GM12873 (cell line): ENCODE data around the gene PTPRN2.

ENCODE experiments used
- TF ChIP-seq, protein P1 (sequence below): IDR thresholded peaks from 2 replicates; pipeline ENCODE4 v1.5.1; 2012; ENCODE audit warnings: low read depth, mild to moderate bottlenecking, moderate library complexity, low read length, control low read depth; ENCODE audit not compliant: insufficient read depth; ENCODE audit errors: missing control alignments

Gene PTPRN2

DNA sequence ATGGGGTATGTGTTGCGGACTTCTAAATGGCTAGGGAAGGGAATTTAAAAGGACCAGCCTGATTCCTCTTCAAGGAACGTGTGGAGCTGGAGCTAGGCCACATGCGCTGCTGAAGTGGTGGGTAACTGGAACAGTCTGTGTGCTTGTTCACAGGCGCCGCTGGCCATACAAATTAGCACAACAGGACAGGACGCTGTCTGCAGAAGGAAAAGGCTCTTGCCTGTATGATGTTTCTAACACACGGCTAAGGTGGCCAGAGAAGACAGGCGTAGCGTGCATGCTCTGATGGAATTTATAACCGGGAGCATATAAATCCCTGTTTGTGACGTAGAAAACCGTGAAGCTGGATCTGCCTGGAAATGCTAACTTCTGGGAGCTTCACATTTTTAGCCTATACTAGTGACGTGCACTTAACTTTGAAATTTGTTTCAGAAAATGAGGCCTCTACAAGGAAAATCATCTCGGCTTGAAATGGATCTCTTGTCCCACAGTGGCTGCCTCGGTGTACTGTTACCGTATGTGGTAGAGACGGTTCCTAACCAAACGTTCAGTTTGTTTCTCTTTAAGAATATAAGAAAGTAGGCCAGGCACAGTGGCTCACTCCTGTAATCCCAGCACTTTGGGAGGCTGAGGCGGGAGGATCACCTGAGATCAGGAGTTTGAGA is 569.4 kb downstream of the PTPRN2 start:
- TF ChIP-seq, protein P1, sequence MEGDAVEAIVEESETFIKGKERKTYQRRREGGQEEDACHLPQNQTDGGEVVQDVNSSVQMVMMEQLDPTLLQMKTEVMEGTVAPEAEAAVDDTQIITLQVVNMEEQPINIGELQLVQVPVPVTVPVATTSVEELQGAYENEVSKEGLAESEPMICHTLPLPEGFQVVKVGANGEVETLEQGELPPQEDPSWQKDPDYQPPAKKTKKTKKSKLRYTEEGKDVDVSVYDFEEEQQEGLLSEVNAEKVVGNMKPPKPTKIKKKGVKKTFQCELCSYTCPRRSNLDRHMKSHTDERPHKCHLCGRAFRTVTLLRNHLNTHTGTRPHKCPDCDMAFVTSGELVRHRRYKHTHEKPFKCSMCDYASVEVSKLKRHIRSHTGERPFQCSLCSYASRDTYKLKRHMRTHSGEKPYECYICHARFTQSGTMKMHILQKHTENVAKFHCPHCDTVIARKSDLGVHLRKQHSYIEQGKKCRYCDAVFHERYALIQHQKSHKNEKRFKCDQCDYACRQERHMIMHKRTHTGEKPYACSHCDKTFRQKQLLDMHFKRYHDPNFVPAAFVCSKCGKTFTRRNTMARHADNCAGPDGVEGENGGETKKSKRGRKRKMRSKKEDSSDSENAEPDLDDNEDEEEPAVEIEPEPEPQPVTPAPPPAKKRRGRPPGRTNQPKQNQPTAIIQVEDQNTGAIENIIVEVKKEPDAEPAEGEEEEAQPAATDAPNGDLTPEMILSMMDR, result no peak

DNA sequence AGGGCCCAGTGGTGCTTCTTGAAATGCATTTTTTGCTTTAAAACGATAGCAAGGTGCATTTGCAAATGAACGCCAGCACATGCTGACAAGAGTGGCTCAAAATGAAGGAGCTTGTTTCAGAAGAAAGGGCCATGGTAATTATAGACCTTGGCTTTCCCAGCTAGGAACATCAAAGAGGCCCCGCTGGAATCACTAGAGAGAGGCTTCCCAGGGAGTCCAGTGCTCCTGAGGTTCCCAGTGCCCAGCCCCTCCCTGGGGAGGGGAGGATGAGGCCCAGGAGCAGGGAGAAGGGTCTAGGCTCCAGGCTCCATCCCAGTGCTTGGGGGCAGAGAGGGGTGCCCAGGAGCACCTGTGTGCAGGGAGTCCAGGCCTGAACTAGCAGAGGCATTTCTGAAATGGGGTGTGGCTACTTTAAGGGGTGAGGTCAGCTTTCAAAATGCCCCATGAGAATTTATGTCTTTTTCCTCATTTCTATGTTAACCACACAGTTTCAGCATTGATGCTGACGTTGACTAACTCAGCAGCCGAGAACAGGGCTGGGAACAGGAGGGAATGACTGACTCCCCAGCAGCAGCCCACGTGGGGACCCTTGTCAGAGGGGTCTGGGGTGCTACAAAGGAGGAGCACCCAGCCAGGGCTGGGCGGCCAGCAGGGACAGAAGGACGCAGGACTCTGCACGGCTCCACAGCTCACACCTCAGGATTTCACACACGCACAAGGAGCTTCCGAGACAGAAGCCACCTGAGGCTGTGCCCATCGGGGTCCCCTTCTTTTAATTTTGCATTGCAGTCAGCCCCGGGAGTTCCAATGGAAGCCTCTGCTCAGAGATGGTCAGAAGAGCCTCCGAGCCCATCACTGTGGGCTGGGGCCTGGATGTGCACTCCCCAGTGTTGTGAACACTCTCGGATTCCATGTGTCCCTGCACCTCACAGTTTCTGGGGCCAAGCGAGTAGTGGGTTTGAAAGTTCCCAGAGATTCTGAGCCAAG is 570.2 kb downstream of the PTPRN2 start:
- TF ChIP-seq, protein P1, result no peak

DNA sequence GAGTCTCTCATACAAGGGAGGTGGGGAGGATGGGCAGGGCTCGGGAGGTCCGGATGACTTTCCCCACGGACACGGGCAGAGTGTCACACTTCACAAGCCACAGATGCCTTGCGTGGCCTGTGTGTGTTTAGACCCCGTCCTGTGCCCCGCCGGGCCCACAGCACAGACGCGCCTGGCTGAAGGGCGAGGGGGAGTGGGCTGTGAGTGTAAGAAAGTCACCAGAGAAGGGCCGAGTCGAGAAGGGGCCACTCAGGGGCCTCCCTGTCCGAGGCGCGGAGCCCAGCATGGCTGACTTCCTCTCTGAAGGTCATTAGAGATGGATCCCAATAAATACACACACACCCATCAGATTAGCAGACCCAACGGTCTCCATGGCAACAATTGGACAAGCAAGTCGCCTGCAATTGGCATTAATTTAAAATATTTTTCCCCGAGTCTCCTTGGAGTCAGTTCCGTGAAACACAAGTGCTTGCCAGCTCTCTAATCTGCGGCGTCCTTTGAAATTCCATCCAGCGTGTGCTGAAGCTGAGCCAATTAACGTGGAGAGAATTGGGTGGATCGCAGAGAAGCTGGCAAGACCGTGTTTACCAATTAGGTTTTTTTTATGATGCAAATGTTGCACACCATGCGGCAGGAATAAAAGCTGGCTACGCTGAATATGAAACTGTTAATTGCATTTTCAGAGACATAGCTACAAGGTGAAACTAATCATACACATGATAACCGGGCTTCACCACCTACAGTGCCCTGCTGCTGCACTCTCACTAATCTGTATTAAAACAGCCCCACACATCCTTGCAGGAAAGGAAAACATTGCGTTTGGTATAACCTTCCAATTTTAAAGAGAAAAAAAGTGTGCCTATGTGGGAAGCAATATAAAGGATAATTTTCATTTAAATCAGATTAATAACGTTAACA is 571.2 kb downstream of the PTPRN2 start:
- TF ChIP-seq, protein P1, result no peak

DNA sequence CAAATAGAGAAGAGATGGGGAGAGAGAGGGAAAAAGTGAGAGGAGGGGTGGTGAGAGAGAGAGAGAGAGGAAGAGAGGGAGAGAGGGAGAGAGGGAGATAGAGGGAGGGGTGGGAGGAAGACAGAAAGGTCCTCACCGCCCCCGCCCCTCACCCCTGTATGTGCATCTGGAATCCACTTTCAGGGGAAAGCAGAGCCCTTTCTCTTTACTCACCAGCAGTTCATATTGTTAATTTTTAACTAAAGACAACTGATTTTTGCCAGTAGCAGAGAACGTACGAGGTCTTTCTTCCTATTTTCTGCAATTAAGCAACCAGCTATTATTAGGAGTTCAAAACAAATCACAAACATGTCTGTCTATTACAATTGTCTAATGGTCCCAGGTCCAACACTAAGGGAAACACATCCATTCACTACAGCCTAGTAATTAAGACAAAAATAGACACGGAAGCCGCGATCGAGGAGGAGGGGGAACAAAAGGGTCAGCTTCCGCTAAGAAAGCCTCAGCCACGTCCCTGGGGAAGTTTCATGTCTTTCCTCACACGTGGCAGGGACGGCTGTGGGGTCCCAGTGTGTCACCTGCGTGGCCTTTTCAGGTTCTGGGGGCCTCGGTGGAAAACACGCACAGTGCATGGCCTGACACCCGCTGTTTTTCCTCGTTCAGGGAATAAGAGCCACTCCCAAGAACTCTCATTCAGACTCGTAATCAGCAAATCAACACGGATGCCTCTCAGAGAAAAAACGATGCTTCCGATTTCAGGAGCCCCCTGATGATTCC is 572.0 kb downstream of the PTPRN2 start:
- TF ChIP-seq, protein P1, result no peak

DNA sequence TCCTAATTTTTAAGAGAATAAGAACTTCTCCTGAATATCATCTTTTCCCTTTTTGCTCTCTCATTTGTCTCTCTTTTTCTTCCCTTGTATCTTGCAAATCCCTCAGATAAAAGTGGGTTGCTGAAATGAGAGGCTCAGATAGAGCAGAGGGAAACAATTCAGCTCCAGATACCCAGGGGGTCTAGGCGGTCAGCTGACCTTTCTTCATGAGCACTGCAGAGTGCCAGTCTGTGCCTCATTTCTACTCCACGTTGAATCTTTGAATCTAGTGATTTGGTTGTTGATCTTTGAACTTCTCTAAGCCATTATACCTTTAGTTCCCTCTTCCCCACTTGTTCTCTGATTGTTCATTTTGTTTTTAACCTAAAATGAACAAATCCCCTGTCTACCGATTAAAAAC is 572.6 kb downstream of the PTPRN2 start:
- TF ChIP-seq, protein P1, result no peak

DNA sequence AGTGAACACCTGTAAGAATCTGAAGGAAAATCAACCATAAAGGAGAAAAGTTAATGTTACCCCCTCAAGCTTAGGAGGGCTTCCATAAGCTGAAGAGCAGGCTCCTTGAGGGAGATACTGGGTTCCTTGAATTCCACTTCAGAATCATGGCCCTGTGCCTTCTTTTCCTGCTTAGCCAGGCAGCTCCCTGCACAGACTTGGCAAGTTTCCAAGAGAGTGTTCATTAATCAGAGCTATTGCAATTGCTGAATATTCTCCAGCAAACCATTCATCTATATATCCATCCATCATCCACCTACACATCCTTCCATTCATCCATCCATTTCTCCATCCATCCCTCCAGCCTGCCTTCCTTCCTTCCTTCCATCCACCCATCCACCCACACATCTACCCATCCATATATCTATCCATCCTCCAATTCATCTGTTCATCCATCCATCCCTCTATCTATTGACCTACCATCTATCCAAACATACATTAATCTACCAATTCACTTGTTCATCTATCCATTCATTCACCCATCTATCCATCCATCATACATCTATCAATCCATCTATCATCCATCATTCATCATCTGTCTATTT is 574.4 kb downstream of the PTPRN2 start:
- TF ChIP-seq, protein P1, result no peak
